ENCODE results near the gene TMEM178B. TPM values are rescaled to one million over a fixed set of nuclear protein-coding genes. Genes with fewer than 3 reads are reported as not detected.

Gene TMEM178B
- total RNA-seq, 1 experiment from 2014 or later: 0.39 TPM

- Histone ChIP-seq H3K4me1 (ENCODE audit: control insufficient read depth, insufficient read depth, low read length) (no peaks in the 10 kb centered on the region), H3K4me3 (ENCODE audit: low read depth in 2 of 2, low read length in 2 of 2) (no peak overlapping the region), H3K9me3 (ENCODE audit: control insufficient read depth, insufficient read depth, low read depth, low read length) (no peaks in the 10 kb centered on the region), H3K27ac (ENCODE audit: low read length) (no peak overlapping the region), H3K27me3 (ENCODE audit: control insufficient read depth, insufficient read depth, low read length) (peaks cover 7% of the 10 kb centered on the region), H3K36me3 (ENCODE audit: control insufficient read depth, insufficient read depth, low read length) (no peaks in the 10 kb centered on the region)
- no peak for ATAC-seq
- intact Hi-C loops (cut with micrococcal nuclease; ENCODE audit: unreplicated experiment): no loop called here
- in situ Hi-C loops (cut with HindIII; ENCODE audit: low pct_unique_long_range_greater_than_20kb, low sequenced_read_pairs): no loop called here
- ChIA-PET POLR2A (no interaction called here), CTCF (no interaction called here)
- no peak for DNase-seq (ENCODE audit: low read depth, low spot score)
- no peak for TF ChIP-seq POLR2AphosphoS5 (IDR thresholded peaks at IDR 0.05; ENCODE audit: low read depth, low read length)
- TF ChIP-seq TCF7L2 (IDR thresholded peaks at IDR 0.05; ENCODE audit: low read depth, low read length): no peak
- no peak for TF ChIP-seq REST (IDR thresholded peaks at IDR 0.05; ENCODE audit: insufficient read depth in 1 of 2, low read depth in 2 of 2, low read length in 1 of 2)
- TF ChIP-seq SIN3A (IDR thresholded peaks at IDR 0.05; ENCODE audit: borderline replicate concordance, insufficient read depth, low read depth, low read length): no peak
- TF ChIP-seq CTCF (IDR thresholded peaks at IDR 0.05): no peak
- BruUV-seq (replicated peaks): no TSS peak
Measured at GRCh38 chr7:141483044-141483443, 409.2 kb downstream of the TMEM178B start.

- H3K4me3 ChIP-seq (ENCODE audit: low read depth in 2 of 2, low read length in 2 of 2): no peak overlapping the region
- TF ChIP-seq CTCF (IDR thresholded peaks at IDR 0.05) (no peak), TCF7L2 (IDR thresholded peaks at IDR 0.05; ENCODE audit: low read depth, low read length) (no peak), SIN3A (IDR thresholded peaks at IDR 0.05; ENCODE audit: borderline replicate concordance, insufficient read depth, low read depth, low read length) (no peak)
- no peaks in the 10 kb centered on the region for H3K36me3 ChIP-seq (ENCODE audit: control insufficient read depth, insufficient read depth, low read length)
- H3K27ac ChIP-seq (ENCODE audit: low read length): no peak overlapping the region
- H3K9me3 ChIP-seq (ENCODE audit: control insufficient read depth, insufficient read depth, low read depth, low read length): no peaks in the 10 kb centered on the region
- no peaks in the 10 kb centered on the region for H3K4me1 ChIP-seq (ENCODE audit: control insufficient read depth, insufficient read depth, low read length)
- DNase-seq (ENCODE audit: low read depth, low spot score): no peak
- ChIA-PET POLR2A (no interaction called here), CTCF (no interaction called here)
- intact Hi-C loops (cut with micrococcal nuclease; ENCODE audit: unreplicated experiment) (no loop called here), in situ Hi-C loops (cut with HindIII; ENCODE audit: low pct_unique_long_range_greater_than_20kb, low sequenced_read_pairs) (no loop called here)
- H3K27me3 ChIP-seq (ENCODE audit: control insufficient read depth, insufficient read depth, low read length): peaks cover 9% of the 10 kb centered on the region
- no TSS peak for BruUV-seq (replicated peaks)
- ATAC-seq: no peak
Measured at GRCh38 chr7:141484907-141485306, 411.0 kb downstream of the TMEM178B start.

All from Panc1 (cell line).